NCI-H1436 treated with DMSO at 0.1 percent for 48 hours (cell line): ENCODE results near the gene NARF.
"Not testable (repeated sequence)": the region's sequence is repeated elsewhere in the genome, so short reads cannot be mapped to it uniquely, and the experiment has no call there.

Experiments
- DNase-seq: peaks from one replicate; lab custom pipeline; 2025; lab: John Stamatoyannopoulos, UW

Gene NARF

DNA sequence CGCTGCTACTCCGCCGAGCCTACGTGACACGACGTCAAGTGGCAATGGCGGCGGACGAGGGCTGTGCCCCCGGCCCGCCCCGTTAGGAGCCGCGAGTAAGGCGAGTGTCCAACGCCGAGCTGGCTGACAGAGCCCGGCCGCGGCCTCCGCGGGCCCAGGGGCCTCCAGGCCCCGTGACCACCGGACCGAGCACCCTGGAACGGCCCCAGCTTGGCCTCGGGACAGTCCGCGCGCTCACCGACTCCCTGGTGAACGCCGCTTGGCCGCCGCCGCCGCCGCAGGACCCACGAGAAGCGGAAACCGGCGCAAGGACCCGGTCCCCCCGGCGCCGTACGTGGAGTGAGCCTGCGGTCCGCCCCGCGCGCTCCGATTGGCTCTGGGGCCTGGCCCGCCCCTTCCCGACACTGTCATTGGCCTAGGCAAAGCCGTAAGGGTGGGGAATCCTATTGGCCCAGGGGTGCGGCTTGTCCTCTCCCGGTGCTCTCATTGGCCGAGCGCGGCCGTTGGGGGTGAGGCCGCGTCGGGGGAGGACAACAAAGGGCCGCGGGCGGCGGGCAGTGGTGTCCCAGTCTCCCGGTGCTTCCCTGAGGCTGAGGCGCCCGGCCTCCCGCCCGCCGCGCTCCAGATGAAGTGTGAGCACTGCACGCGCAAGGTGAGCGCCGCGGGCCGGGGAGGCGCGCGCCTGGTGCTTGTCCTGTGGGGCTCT lies at the start of gene NARF:
Gene NARF, plus strand, starts transcription at position 563 of the 706 bp plus-strand sequence. Its CDS starts 63 bp downstream, at position 626.
- peak; percentile 96 for DNase-seq

DNA sequence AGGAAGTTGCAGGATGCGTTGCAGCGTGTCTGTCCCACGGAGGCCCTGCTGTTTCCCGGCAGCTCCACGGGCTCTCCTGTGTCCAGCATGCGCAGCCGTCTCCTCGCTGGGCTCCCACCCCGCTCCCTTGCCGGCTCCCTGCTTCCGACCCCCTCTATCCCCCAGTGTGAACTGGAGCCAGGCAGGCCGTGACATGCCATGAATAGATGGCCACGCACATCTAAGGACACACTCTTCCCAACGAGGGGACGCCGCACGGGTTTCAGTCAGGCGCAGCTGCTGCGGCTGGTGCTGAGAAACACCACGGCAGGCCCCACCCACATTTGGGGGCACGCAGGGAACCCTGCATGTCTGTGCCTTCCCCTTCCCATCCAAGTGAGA lies 49.6 kb upstream of the NARF start:
- DNase-seq, result no peak

DNA sequence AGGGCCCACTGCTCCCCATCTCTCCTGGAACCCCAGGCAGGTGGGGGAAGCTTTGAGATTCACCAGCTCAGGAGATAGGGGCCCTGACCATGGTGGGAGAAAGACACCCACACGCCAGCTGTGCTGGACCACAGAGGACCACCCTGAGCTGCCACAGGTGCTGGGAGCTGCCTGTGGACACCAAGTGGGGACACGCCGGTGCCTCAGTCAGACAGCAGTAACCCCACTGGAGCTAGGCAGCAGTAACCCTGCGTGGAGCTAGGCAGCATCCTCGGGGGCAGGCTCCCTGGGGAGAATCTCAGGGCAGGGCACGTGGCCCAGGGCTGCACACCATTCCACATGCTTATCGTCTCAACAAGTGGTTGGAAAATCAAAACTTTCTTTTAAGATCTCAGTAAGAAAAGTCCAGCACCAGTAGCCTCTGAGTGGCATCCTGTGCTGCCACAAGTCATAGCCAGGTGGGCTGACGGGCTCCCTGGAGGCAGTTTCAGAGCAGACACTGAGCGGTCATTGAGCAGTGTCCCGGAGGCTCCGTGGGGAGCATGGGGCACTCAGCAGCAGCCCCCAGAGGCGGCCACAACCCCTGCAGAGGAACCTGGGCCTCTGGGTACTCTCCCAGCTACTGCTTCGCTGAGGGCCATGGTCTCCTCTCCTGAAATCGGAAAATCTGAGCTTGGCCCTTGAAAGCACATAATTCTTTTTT lies 48.4 kb upstream of the NARF start:
- no peak for DNase-seq

DNA sequence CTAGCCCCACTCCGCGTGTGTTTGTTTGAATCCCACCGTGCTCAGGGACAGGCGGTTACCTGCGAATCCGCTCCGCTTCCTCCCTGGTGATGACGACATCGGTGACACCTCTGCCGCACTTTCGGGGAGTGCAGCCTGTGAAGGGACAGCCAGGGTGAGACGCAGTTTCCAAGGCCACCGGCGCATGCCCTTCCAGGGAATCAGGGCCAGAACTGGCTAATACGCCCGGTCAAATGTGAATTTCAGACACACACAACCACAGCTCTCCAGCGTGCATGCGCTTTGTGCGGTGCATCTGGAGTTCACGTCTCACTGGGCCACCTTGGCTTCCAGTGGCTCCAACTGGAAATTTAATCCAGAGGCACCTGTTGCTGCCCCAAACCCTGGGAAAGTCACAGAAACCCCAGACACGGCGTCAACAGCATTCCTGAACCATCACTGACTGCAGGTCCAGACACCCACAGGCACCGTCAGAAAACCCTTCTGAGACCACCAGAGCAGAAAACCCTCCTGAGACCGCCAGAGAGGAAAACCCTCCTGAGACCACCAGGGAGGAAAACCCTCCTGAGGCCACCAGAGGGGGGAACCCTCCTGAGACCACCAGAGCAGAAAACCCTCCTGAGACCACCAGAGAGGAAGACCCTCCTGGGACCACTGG lies 47.0 kb upstream of the NARF start:
- DNase-seq, result no peak

DNA sequence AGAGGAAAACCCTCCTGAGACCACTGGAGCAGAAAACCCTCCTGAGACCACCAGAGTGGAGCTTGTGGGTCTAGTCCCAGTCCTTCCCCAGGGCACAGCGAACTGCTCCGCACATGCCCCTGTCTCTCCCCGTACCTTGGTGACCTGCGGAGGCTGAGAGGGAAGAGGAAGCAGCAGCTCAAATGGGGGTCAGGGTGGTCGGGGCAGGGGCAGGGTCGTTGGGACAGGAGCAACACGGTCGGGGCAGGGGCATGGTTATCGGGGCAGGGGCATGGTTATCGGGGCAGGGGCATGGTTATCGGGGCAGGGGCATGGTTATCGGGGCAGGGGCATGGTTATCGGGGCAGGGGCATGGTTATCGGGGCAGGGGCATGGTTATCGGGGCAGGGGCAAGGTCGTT lies 46.5 kb upstream of the NARF start:
- DNase-seq, result not testable (repeated sequence)

DNA sequence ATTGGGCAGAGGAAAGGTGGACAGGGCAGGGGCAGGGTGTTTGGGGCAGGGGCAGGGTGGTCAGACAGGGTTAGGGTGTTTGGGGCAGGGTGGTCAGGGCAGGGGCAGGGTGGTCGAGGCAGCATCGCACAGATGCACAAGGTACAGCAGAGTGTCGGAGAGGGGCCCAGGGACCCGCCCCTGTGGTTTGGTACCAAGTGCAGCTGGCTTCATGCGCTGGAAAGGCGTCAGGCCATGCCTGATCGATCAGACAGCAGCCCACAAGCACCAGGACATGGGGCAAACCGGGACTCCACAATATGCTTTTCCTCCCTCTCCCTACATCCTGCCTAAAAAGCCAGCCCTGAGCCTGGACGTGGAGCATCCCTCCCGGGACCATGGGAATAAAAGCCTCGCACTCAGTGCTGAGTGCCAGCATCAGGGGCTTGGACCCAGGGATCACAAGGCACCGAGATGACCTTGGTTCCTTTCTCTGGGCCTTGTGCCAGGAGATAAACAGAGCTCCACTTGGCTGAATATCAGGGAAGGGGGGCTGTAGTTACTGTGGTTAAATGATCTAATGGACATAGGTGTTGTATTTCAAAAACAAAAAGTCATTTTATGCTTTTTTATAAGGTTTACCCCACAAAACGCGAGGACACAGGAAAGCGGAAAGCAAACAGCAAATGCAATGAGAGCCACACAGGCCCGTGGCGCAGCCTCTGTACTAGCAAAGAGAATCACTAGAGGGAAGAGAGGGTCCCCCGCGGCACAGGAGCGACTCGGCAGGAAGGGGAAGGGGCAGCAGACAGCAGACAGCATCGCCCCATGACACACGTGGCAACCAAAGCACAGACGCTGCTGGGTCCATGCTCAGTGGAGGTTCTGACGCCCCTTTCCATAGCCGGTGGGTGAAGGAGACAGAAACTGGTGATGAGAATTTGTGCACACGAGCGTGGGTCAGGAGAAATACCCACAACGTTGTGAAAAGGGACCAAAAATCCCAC lies 45.7 kb upstream of the NARF start:
- no peak for DNase-seq

DNA sequence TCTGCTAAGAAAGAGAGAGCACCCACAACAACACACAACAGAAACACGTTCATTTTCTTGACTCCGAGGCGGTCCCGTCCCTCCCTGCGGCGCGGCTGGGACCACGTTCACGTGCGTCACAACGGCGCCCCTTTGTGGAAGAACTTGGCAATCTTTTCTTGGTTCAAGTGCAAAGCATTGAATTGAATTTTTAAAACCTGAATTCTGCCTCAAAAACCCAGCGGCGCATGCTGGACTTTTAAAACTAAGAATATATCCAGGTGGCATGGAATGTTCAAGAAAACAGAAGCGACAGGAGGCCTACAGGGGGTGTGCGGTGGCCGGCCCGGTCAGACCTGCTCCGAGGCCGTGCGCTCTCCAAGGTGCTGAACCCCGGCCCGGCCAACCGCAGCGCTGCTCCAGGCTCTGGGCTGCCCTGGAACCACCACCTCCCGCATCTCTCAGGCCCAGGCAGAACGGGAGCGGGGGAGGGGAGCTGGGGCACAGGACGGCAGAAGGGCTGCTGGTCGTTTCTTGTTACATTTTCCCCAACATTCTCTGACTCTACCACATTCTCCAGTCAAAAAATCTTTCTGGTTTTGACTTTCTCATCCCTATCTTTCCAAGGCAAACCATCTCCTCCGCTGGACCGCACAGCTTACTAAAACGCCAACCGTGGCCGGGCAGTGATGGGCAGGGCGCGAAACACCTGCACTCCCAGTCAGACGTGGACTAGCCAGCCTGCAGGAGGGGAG lies 43.8 kb upstream of the NARF start:
- DNase-seq, result no peak

DNA sequence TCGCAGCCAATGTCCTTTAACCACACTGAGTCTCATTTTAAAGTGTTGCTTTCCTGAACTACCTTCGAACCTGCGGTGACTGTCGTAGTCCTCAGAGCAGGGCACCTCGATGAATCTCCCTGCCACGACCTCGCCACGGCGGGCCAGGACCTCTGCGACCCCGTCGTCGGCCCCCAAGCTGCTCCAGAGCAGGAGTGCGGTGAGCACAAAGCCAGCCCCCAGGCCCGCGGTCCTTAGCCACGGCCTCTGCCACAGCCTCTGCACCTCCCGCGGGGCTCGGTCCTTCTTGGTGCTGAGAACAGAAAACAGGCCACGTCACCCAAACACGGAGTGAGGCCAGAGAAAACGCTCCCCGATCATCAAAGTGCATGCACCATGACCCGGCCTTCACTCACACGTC lies 43.2 kb upstream of the NARF start:
- DNase-seq, result no peak

DNA sequence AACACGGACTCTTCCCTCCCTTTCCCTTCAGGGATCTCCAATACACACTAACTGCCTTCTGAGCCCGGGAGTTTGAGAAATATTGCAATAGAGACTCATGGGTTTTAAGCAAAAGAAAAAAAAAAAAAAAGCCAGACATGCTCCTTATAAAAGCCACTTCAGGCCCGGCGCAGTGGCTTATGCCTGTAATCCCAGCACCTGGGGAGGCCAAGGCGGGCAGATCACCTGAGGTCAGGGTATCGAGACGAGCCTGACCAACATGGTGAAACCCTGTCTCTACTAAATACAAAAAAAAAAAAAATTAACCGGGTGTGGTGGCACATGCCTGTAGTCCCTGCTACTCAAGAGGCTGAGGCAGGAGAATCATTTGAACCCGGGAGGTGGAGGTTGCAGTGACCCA lies 42.8 kb upstream of the NARF start:
- DNase-seq, result no peak

DNA sequence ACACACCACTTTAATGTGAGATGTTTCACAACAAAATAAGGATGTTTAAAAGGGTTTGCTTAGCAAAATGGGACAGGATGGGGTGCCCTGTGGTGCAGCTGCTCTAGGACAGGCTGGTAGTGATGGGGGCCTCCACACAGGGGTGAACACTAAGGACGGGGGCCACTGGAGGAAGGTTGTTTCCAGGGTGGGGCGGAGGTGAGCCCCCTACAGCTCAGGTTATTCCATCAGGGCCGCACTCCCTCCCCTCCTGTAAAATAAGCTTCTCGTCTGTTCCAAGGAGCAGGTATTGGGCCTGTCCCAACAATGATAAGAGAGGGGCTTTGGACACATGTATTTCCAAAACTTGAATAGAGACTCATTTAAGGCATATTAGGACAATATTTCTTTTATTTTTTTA lies 42.3 kb upstream of the NARF start:
- no peak for DNase-seq

DNA sequence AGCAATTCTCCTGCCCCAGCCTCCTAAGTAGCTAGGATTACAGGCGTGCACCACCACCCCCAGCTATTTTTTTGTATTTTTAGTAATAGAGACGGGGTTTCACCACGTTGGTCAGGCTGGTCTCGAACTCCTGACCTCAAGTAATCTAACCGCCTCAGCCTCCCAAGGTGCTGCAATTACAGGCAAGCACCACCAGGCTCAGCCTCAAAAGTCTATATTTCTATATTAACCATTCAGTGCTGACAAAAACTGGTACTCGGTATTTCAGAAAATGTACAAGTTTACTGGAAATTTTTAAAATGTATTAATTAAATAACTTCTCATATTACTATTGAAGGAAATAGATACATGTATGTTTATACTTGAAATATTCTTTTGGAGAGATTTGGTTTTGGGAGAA lies 41.8 kb upstream of the NARF start:
- no peak for DNase-seq

DNA sequence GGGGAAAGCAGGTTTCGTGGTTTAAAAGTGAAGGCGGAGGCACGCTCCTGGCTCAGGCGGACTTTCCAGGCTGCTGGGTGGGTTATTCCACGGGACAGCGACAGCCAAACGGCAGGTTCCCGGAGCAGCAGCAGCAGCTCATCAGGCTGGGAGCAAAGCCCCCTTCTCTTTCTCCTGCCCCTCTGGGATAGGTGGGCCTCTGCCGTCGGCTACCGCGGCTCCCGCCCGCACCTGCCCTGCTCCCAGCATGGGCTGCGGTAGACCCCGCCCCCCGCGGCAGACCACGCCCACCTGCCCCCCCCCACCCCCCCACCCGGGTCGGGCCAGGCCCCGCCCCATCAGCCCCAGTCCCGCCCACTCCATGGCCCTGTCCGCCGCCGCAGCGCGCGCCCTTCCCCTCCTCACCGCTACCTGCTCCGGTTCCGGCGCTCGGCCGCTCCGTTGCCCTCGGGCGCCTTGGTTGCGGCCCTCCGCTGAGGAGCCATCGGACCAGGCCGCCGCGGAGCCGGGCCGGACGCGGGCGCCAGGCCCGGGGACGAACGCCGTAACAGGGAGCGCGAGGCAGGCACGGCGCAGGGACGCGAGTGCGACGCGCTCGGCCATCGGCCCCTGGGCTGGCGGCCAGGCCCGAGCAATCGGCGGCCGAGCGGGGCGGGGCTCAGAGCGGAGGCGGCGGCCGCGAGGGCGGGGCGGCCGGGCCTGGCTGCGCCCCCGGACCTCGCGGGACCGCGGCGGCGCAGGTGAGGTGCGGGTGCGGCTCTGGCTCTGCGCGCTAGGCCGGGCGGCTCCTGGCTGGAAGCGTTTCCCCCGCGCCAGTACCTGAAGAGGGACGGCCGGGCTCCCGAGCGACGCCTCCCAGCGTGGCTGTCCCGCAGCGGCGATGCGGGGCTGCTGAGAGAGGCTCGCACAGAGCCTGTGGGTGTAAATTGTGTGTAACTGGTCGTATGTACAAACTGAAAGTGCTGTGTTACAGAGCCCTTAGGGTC lies 40.2 kb upstream of the NARF start, which contains the start of the genes HEXD and OGFOD3:
Gene HEXD, plus strand, starts transcription at position 347 of the 986 bp plus-strand sequence. CDS start 1,453 bp downstream, outside the sequence.
Gene OGFOD3, minus strand, starts transcription at position 586 of the 986 bp plus-strand sequence. Its CDS starts 101 bp downstream, at position 485.
- peak; percentile 18 for DNase-seq

DNA sequence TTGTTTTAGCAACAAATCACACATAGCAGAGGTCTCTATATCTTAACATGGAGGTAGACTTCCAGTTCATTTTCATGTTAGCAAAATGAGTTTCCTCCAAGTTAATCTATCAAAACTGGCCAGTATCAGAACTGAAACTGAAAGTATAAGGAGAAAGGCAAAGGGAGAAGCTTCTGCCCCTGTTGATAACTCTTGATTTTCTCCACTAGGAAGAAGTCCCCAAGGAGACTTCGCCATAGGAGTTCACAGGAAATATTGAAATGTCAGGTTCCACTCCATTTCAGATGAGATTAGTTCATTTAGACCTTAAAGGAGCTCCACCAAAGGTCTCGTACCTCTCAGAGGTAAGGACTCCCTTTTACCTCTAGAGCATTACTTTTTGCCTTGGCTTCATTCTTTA lies 39.0 kb upstream of the NARF start:
- no peak for DNase-seq

DNA sequence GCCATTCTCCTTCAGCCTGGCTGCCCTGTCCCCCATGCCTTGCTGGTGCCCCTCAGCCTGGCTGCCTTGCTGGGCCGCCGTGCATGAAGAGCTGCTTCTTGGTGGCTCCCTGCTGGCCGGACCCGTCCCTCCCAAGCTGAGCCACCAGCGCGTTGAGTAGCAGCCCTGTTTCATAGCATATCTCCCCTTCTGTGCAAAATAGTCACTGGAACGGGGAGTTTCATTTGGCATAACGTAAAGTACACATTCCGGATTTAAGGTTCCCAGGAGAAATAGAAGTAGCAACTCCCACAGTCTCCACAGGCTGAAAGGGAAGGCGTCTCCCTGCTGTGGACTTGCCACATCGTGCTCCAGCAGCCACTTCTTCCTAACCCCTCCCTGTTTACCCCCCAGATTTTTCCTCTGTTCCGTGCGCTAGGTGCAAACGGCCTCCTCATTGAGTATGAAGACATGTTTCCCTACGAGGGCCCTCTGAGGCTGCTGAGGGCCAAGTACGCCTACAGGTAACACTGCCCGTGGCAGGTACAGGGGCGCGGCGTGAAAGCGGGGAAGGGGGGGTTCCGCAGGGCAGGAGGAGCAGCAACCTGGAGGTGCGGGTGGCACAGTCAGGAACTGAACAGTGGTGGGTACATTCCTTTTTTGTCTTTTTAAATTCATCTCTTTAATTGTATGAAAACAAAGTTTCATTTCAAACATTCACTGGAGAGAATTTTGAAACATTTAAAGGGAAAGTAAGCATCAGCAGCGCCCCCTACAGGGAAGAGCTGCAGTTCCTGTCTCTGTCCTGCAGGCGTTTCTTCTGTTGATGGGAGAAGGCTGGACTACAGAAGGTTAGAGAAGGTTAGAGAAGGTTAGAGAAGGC lies 34.3 kb upstream of the NARF start:
- DNase-seq, result no peak

DNA sequence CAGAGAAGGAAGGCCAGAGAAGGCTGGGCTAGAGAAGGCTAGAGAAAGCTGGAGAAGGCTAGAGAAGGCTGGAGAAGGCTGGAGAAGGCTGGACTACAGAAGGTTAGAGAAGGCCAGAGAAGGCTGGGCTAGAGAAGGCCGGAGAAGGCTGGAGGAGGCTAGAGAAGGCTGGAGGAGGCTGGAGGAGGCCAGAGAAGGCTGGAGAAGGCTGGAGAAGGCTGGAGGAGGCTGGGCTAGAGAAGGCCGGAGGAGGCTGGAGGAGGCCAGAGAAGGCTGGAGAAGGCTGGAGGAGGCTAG lies 33.7 kb upstream of the NARF start:
- DNase-seq, result no peak

DNA sequence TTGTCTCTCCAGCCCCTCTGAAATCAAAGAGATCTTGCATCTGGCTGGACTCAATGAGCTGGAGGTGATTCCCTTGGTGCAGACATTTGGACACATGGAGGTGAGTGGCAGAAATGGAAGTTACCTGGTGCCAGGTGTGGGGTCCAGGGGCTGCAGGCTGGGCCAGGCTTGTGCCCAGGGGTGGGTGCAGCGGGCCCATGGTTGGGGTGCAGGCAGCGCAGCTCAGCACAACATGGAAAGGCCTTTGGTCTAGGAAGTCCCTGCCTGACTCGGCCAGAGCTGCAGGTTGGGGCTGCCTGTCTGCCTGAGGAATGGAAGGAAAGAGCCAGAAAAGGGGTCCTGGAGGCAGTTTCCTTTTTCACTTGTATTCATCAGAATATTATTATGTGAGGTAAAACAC lies 30.0 kb upstream of the NARF start:
- DNase-seq, result no peak

DNA sequence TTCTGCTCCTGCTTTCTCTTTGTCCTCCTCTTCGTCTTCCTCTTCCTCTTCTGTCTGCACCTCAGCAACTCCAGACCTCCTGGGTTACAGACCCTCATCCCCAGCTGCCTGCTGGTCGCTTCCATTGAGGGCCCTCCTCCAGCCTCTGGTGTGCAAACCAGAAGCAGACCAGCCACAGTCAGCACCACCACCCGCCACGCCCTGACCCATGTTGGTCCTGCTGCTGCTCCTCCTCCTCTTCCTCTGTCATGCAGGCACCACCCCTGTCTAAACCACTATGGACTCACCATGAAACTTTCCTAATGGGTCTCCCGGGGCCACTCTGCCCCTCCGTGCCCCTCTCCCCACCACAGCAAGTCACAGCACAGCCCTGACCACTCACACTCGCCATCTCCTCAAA lies 28.7 kb upstream of the NARF start:
- no peak for DNase-seq

DNA sequence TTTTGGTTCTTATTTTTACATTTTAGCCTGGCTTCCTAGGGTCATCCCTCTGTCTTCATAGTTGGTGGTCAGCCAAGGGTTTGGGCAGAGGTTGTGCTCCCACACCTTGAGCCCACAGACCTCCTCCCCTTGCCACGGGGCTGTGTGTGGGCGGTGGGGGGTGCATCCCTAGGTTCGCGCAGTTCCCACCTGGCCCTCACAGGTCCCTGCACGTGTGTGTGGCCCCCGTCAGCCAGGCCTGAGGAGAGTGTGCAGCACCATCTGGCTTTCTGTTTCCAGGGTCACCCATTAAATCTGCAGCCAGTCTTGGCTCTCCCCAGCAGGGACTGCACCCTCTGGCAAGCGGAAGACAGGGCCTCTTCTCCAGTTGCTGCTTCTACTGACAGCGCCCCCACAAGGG lies 26.5 kb upstream of the NARF start:
- no peak for DNase-seq

DNA sequence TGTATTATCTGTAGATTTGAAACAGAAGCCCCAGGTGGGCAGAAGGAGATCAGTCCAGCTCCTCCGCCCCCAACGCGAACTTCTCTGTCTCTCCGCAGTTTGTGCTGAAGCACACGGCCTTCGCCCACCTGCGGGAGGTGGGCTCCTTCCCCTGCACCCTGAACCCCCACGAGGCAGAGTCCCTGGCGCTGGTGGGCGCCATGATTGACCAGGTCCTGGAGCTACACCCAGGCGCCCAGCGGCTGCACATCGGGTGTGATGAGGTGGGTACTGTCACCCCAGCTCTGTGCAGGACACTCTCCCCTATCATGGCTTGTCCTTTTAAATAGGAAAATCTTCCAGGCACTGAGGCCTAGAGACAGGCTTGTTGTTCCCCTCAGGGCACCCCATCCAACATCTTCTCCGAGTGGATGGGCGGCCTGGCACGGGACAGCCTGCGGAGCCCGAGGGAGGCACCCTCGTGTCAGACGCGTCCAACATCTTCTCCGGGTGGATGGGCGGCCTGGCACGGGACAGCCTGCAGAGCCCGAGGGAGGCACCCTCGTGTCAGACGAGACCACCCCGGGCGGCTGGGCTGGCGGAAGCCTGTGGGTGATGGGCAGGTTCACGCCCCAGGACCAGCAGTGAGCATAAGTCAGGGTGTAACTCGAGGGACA lies 24.9 kb upstream of the NARF start:
- DNase-seq, result no peak
